SK-MEL-5 (cell line): ENCODE data around the gene AMMECR1. TPM values are rescaled to one million over a fixed set of nuclear protein-coding genes. Genes with fewer than 3 reads are reported as not detected.

Experiments
- DNase-seq: peaks from one replicate; pipeline ENCODE4 v3.0.0-alpha.2; 2016; ENCODE audit warnings: low read depth, low spot score
- in situ Hi-C: cut with HindIII; loops from 2 replicates; pipeline ENCODE4 v1.10.0; 2016; ENCODE audit warnings: low sequenced_read_pairs, high pct_unique_total_duplicates, low pct_unique_long_range_greater_than_20kb
- total RNA-seq: library from RNA; depleted of rRNA; stranded (reverse); fragments of >200 nt; shearing (Covaris generic); gene quantifications from 2 replicates; pipeline ENCODE4 v1.2.3, GENCODE V29; 2014

The AMMECR1 gene
- total RNA-seq, 1 experiment from 2014 or later = 10.3 TPM

GRCh38 chrX:110194977-110195376 lies 122.9 kb downstream of the AMMECR1 start:
- in situ Hi-C loops = no loop called here
- DNase-seq = no peak

- DNase-seq = no peak
- in situ Hi-C loops = no loop called here
Measured at GRCh38 chrX:110192516-110192915, 125.4 kb downstream of the AMMECR1 start.

- in situ Hi-C loops = no loop called here
- DNase-seq = no peak
Measured at GRCh38 chrX:110188701-110189558, 129.0 kb downstream of the AMMECR1 start.

GRCh38 chrX:110183314-110183713 lies 134.6 kb downstream of the AMMECR1 start:
- in situ Hi-C loops = no loop called here

GRCh38 chrX:110182865-110183264 lies 135.0 kb downstream of the AMMECR1 start:
- no peak for DNase-seq
- in situ Hi-C loops = no loop called here

More at GRCh38 chrX:110183314-110183713, 134.6 kb downstream of the AMMECR1 start:
- DNase-seq = no peak

GRCh38 chrX:110182362-110182761 lies 135.5 kb downstream of the AMMECR1 start:
- in situ Hi-C loops = no loop called here
- no peak for DNase-seq

GRCh38 chrX:110181459-110182137 lies 136.3 kb downstream of the AMMECR1 start:
- in situ Hi-C loops = no loop called here
- no peak for DNase-seq

- DNase-seq = no peak
- in situ Hi-C loops = no loop called here
Measured at GRCh38 chrX:110180928-110181310, 137.0 kb downstream of the AMMECR1 start.

- DNase-seq = no peak
- in situ Hi-C loops = no loop called here
Measured at GRCh38 chrX:110180176-110180927, 137.5 kb downstream of the AMMECR1 start.

GRCh38 chrX:110178179-110178865 lies 139.6 kb downstream of the AMMECR1 start:
- in situ Hi-C loops = no loop called here
- DNase-seq = no peak

- in situ Hi-C loops = no loop called here
Measured at GRCh38 chrX:110175696-110176095, 142.2 kb downstream of the AMMECR1 start.

GRCh38 chrX:110175146-110175545 lies 142.7 kb downstream of the AMMECR1 start:
- in situ Hi-C loops = no loop called here

More at GRCh38 chrX:110175696-110176095, 142.2 kb downstream of the AMMECR1 start:
- no peak for DNase-seq

GRCh38 chrX:110173192-110174175 lies 144.4 kb downstream of the AMMECR1 start:
- DNase-seq = no peak
- in situ Hi-C loops = no loop called here

More at GRCh38 chrX:110175146-110175545, 142.7 kb downstream of the AMMECR1 start:
- no peak for DNase-seq

GRCh38 chrX:110172215-110172614 lies 145.7 kb downstream of the AMMECR1 start:
- no peak for DNase-seq
- in situ Hi-C loops = no loop called here

- DNase-seq = no peak
- in situ Hi-C loops = no loop called here
Measured at GRCh38 chrX:110171442-110171841, 146.4 kb downstream of the AMMECR1 start.

- in situ Hi-C loops = no loop called here
Measured at GRCh38 chrX:110170029-110170428, 147.9 kb downstream of the AMMECR1 start.

GRCh38 chrX:110168585-110168984 lies 149.3 kb downstream of the AMMECR1 start:
- DNase-seq = no peak
- in situ Hi-C loops = no loop called here

More at GRCh38 chrX:110170029-110170428, 147.9 kb downstream of the AMMECR1 start:
- DNase-seq = no peak
